DOHH2 (cell line): ENCODE data around the gene GAB3.
"Not testable (repeated sequence)": the region's sequence is repeated elsewhere in the genome, so short reads cannot be mapped to it uniquely, and the experiment has no call there.

Source experiments
- H3F3A ChIP-seq: fragments of 200-600 bp; sonication (generic), shearing (Covaris generic); 2 replicates; pipeline ENCODE4 v1.6.0; 2016; ENCODE audit warnings: antibody characterized with exemption, mild to moderate bottlenecking; ENCODE audit not compliant: control insufficient read depth, insufficient read depth
- H3K27ac ChIP-seq: fragments of 200-600 bp; sonication (generic); 2 replicates; pipeline ENCODE4 v1.5.1; 2014; ENCODE audit warnings: low read depth, mild to moderate bottlenecking, low read length, moderate library complexity
- H3K27me3 ChIP-seq: fragments of 200-600 bp; sonication (generic); 2 replicates; pipeline ENCODE4 v1.6.1; 2014; ENCODE audit warnings: mild to moderate bottlenecking, low read length, mixed read lengths; ENCODE audit not compliant: control insufficient read depth
- H3K36me3 ChIP-seq: fragments of 200-600 bp; sonication (generic); 2 replicates; pipeline ENCODE4 v1.6.1; 2014; ENCODE audit warnings: mild to moderate bottlenecking, low read length, moderate library complexity, mixed read lengths; ENCODE audit not compliant: control insufficient read depth
- H3K4me1 ChIP-seq: fragments of 200-600 bp; sonication (generic); 2 replicates; pipeline ENCODE4 v1.6.1; 2014; ENCODE audit warnings: mild to moderate bottlenecking, low read length, mixed read lengths; ENCODE audit not compliant: control insufficient read depth
- H3K4me2 ChIP-seq: fragments of 200-600 bp; sonication (generic); 2 replicates; pipeline ENCODE4 v1.6.0; 2014; ENCODE audit warnings: mild to moderate bottlenecking, low read length, moderate library complexity
- H3K4me3 ChIP-seq: fragments of 200-600 bp; sonication (generic); 2 replicates; pipeline ENCODE4 v1.5.1; 2014; ENCODE audit warnings: mild to moderate bottlenecking, low read length, mixed read lengths
- H3K79me2 ChIP-seq: fragments of 200-600 bp; sonication (generic); 2 replicates; pipeline ENCODE4 v1.6.1; 2014; ENCODE audit warnings: mild to moderate bottlenecking, low read length, mixed read lengths; ENCODE audit not compliant: control insufficient read depth
- H3K9me2 ChIP-seq: fragments of 200-600 bp; sonication (generic); replicated peaks from 2 replicates; pipeline ENCODE4 v1.6.1; 2014; ENCODE audit warnings: mild to moderate bottlenecking, low read length, mixed read lengths; ENCODE audit not compliant: control insufficient read depth
- H3K9me3 ChIP-seq: fragments of 200-600 bp; sonication (generic); 2 replicates; pipeline ENCODE4 v1.6.1; 2014; ENCODE audit warnings: antibody characterized with exemption, low read length, mixed read lengths; ENCODE audit not compliant: control insufficient read depth, insufficient read depth
- H4K20me1 ChIP-seq: fragments of 200-600 bp; sonication (generic); 2 replicates; pipeline ENCODE4 v1.6.0; 2014; ENCODE audit warnings: low read depth, mild to moderate bottlenecking, antibody characterized with exemption, low read length, moderate library complexity; ENCODE audit not compliant: control insufficient read depth, insufficient read depth
- CTCF ChIP-seq: fragments of 200-600 bp; sonication (generic); IDR thresholded peaks from one replicate; pipeline ENCODE4 v1.5.1; 2014; ENCODE audit warnings: antibody characterized with exemption, mild to moderate bottlenecking, low read depth, low read length; ENCODE audit not compliant: poor library complexity, severe bottlenecking
- EZH2phosphoT487 ChIP-seq: fragments of 200-600 bp; sonication (generic); IDR thresholded peaks from 2 replicates; pipeline ENCODE4 v1.6.1; 2017; ENCODE audit warnings: borderline replicate concordance, mild to moderate bottlenecking, antibody characterized with exemption, low read length, moderate library complexity, mixed read lengths

The GAB3 gene

GRCh38 chrX:154654925-154655324 lies 96.0 kb downstream of the GAB3 start:
- Histone ChIP-seq H3K79me2 (no peaks in the 10 kb centered on the region), H3K4me3 (no peak overlapping the region), H3K4me1 (no peaks in the 10 kb centered on the region), H3K9me2 (no peaks in the 10 kb centered on the region), H3K9me3 (no peaks in the 10 kb centered on the region), H3K36me3 (no peaks in the 10 kb centered on the region), H3F3A (no peaks in the 10 kb centered on the region), H3K4me2 (no peak overlapping the region), H3K27ac (no peak overlapping the region), H4K20me1 (no peaks in the 10 kb centered on the region), H3K27me3 (no peaks in the 10 kb centered on the region)
- TF ChIP-seq CTCF, result no peak
- TF ChIP-seq EZH2phosphoT487, result no peak

GRCh38 chrX:154654372-154654771 lies 96.5 kb downstream of the GAB3 start:
- no peaks in the 10 kb centered on the region for H3K79me2 ChIP-seq
- no peaks in the 10 kb centered on the region for H3K9me3 ChIP-seq
- no peaks in the 10 kb centered on the region for H3K9me2 ChIP-seq
- H3K27me3 ChIP-seq, result no peaks in the 10 kb centered on the region
- H3K4me3 ChIP-seq, result no peak overlapping the region
- H3K4me1 ChIP-seq, result no peaks in the 10 kb centered on the region
- H3F3A ChIP-seq, result no peaks in the 10 kb centered on the region
- no peaks in the 10 kb centered on the region for H3K36me3 ChIP-seq
- no peak overlapping the region for H3K27ac ChIP-seq
- no peaks in the 10 kb centered on the region for H4K20me1 ChIP-seq
- H3K4me2 ChIP-seq, result no peak overlapping the region
- TF ChIP-seq EZH2phosphoT487 (no peak), CTCF (no peak)

- H3K27me3 ChIP-seq, H3K4me3 ChIP-seq, H3K36me3 ChIP-seq, H3K9me2 ChIP-seq, H3K9me3 ChIP-seq, H3K4me2 ChIP-seq, H3F3A ChIP-seq, H4K20me1 ChIP-seq, H3K79me2 ChIP-seq, H3K27ac ChIP-seq, H3K4me1 ChIP-seq: not testable (repeated sequence)
Observed at GRCh38 chrX:154653413-154653812, 97.5 kb downstream of the GAB3 start, which contains the start of gene CTAG2. TSS of gene CTAG2 (minus strand) at chrX:154653579. CDS start at chrX:154653515, 64 bp downstream.

- Histone ChIP-seq H3K9me3 (no peaks in the 10 kb centered on the region), H3K4me2 (no peak overlapping the region), H4K20me1 (no peaks in the 10 kb centered on the region), H3K4me1 (no peaks in the 10 kb centered on the region), H3K4me3 (no peak overlapping the region), H3F3A (no peaks in the 10 kb centered on the region), H3K27ac (no peak overlapping the region), H3K79me2 (no peaks in the 10 kb centered on the region), H3K9me2 (no peaks in the 10 kb centered on the region), H3K27me3 (no peaks in the 10 kb centered on the region), H3K36me3 (no peaks in the 10 kb centered on the region)
- TF ChIP-seq EZH2phosphoT487, result no peak
- no peak for TF ChIP-seq CTCF
Observed at GRCh38 chrX:154653048-154653401, 97.9 kb downstream of the GAB3 start.
